NCI-H1417 (cell line): ENCODE results near the gene TBC1D13.
"Not testable (repeated sequence)": the region's sequence is repeated elsewhere in the genome, so short reads cannot be mapped to it uniquely, and the experiment has no call there.

Experiments used
- DNase-seq, 3 experiments: peaks; one replicate each; lab custom pipeline; 2025; lab: John Stamatoyannopoulos, UW

TBC1D13 gene

GRCh38 chr9:128846680-128847030 is 59.6 kb downstream of the TBC1D13 start:
- DNase-seq = no peak

- DNase-seq = no peak
Observed at GRCh38 chr9:128847803-128848202, 60.8 kb downstream of the TBC1D13 start.

- not testable (repeated sequence) for DNase-seq
Observed at GRCh38 chr9:128851024-128851423, 64.0 kb downstream of the TBC1D13 start.

GRCh38 chr9:128851779-128852600 is 64.9 kb downstream of the TBC1D13 start:
- peak in 1 of 3 experiments; percentile 45 for DNase-seq

GRCh38 chr9:128852646-128853045 is 65.6 kb downstream of the TBC1D13 start:
- DNase-seq = not testable (repeated sequence)

- DNase-seq = peak in 1 of 3 experiments; percentile 50
Observed at GRCh38 chr9:128854454-128854853, 67.4 kb downstream of the TBC1D13 start.

GRCh38 chr9:128858476-128858875 is 71.4 kb downstream of the TBC1D13 start:
- DNase-seq = not testable (repeated sequence)
